Stimulated activated naive CD4-positive, alpha-beta T cell treated with Interleukin-2 at 50 U/mL for 16 hours (primary cell): Measurements from ENCODE around the gene CMSS1.

ENCODE experiments used
- DNase-seq: peaks from one replicate; lab custom pipeline; 2025; lab: John Stamatoyannopoulos, UW

The CMSS1 gene

GRCh38 chr3:100107221-100107814 is 289.7 kb downstream of the CMSS1 start:
- no peak for DNase-seq

- DNase-seq, result no peak
These were observed 290.9 kb downstream of the CMSS1 start for GRCh38 chr3:100108464-100109079.

- no peak for DNase-seq
These were observed 292.5 kb downstream of the CMSS1 start for GRCh38 chr3:100110162-100110561.

- DNase-seq, result no peak
These were observed 294.1 kb downstream of the CMSS1 start for GRCh38 chr3:100111728-100112127.

- no peak for DNase-seq
These were observed 296.2 kb downstream of the CMSS1 start for GRCh38 chr3:100113723-100114412.

GRCh38 chr3:100114413-100115030 is 296.9 kb downstream of the CMSS1 start, which contains the start of gene FILIP1L:
TSS of gene FILIP1L (minus strand) at chr3:100114501.
- no peak for DNase-seq

- no peak for DNase-seq
These were observed 299.4 kb downstream of the CMSS1 start for GRCh38 chr3:100117093-100117492.

GRCh38 chr3:100120012-100120411 is 302.4 kb downstream of the CMSS1 start:
- DNase-seq, result no peak

- DNase-seq, result no peak
These were observed 303.0 kb downstream of the CMSS1 start for GRCh38 chr3:100120693-100121092.

GRCh38 chr3:100122321-100122720 is 304.7 kb downstream of the CMSS1 start:
- no peak for DNase-seq

- no peak for DNase-seq
These were observed 305.4 kb downstream of the CMSS1 start for GRCh38 chr3:100123112-100123511.

GRCh38 chr3:100124201-100124761 is 306.6 kb downstream of the CMSS1 start:
- no peak for DNase-seq

GRCh38 chr3:100125161-100125938 is 307.7 kb downstream of the CMSS1 start:
- DNase-seq, result no peak

- no peak for DNase-seq
These were observed 310.1 kb downstream of the CMSS1 start for GRCh38 chr3:100127792-100128191.

GRCh38 chr3:100128565-100128964 is 310.9 kb downstream of the CMSS1 start:
- no peak for DNase-seq

- DNase-seq, result no peak
These were observed 312.3 kb downstream of the CMSS1 start for GRCh38 chr3:100129941-100130340.

- no peak for DNase-seq
These were observed 313.6 kb downstream of the CMSS1 start for GRCh38 chr3:100131241-100131640.

- DNase-seq, result no peak
These were observed 319.3 kb downstream of the CMSS1 start for GRCh38 chr3:100136921-100137320.

- no peak for DNase-seq
These were observed 323.3 kb downstream of the CMSS1 start for GRCh38 chr3:100140976-100141375.

- DNase-seq, result no peak
These were observed 323.9 kb downstream of the CMSS1 start for GRCh38 chr3:100141586-100141985.

- DNase-seq, result no peak
These were observed 326.7 kb downstream of the CMSS1 start for GRCh38 chr3:100144255-100144866.
